ENCODE results near the gene ABHD12B.

DNA sequence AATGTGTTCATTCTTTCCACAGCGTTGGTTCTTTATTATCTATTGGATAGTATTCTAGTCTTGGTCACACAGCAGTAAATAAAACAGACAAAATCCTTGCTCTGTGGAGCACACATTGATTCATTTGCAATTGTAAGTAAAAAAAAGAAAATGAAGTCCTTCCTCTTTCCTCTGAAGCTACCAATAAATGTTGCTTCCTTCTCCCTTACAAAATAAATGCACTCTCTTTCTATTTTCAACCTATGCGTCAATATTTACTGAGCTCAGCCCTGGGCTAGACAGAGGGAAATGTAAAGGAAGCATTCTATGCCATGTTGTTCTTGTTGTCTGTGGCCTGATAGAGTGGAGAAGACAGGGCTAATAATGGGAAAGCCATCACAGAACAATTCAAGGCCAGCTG is 2.9 kb downstream of the ABHD12B start:
- TF ChIP-seq, protein P1, sequence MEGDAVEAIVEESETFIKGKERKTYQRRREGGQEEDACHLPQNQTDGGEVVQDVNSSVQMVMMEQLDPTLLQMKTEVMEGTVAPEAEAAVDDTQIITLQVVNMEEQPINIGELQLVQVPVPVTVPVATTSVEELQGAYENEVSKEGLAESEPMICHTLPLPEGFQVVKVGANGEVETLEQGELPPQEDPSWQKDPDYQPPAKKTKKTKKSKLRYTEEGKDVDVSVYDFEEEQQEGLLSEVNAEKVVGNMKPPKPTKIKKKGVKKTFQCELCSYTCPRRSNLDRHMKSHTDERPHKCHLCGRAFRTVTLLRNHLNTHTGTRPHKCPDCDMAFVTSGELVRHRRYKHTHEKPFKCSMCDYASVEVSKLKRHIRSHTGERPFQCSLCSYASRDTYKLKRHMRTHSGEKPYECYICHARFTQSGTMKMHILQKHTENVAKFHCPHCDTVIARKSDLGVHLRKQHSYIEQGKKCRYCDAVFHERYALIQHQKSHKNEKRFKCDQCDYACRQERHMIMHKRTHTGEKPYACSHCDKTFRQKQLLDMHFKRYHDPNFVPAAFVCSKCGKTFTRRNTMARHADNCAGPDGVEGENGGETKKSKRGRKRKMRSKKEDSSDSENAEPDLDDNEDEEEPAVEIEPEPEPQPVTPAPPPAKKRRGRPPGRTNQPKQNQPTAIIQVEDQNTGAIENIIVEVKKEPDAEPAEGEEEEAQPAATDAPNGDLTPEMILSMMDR (IDR thresholded peaks at IDR 0.05; ENCODE audit: insufficient read depth, low read length): no peak
- TF ChIP-seq POLR2AphosphoS5 (IDR thresholded peaks at IDR 0.05; ENCODE audit: low read depth): no peak
- TF ChIP-seq, protein P2, sequence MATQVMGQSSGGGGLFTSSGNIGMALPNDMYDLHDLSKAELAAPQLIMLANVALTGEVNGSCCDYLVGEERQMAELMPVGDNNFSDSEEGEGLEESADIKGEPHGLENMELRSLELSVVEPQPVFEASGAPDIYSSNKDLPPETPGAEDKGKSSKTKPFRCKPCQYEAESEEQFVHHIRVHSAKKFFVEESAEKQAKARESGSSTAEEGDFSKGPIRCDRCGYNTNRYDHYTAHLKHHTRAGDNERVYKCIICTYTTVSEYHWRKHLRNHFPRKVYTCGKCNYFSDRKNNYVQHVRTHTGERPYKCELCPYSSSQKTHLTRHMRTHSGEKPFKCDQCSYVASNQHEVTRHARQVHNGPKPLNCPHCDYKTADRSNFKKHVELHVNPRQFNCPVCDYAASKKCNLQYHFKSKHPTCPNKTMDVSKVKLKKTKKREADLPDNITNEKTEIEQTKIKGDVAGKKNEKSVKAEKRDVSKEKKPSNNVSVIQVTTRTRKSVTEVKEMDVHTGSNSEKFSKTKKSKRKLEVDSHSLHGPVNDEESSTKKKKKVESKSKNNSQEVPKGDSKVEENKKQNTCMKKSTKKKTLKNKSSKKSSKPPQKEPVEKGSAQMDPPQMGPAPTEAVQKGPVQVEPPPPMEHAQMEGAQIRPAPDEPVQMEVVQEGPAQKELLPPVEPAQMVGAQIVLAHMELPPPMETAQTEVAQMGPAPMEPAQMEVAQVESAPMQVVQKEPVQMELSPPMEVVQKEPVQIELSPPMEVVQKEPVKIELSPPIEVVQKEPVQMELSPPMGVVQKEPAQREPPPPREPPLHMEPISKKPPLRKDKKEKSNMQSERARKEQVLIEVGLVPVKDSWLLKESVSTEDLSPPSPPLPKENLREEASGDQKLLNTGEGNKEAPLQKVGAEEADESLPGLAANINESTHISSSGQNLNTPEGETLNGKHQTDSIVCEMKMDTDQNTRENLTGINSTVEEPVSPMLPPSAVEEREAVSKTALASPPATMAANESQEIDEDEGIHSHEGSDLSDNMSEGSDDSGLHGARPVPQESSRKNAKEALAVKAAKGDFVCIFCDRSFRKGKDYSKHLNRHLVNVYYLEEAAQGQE (IDR thresholded peaks at IDR 0.05; ENCODE audit: insufficient replicate concordance, low read depth): no peak

All from HL-60 (cell line).